Sigmoid colon (tissue), 7 donors: ENCODE measurements around the gene BCR. TPM values are rescaled to one million over a fixed set of nuclear protein-coding genes. Genes with fewer than 3 reads are reported as not detected.

Experiments used
- DNase-seq: peaks from one replicate; pipeline ENCODE4 v3.0.0-alpha.2; 2019
- H3K27ac ChIP-seq, 4 donors: fragments of 200-600 bp; sonication (generic); one replicate each; pipeline ENCODE4 v1.5.1; 2016 to 2019; ENCODE audit warnings: mild to moderate bottlenecking in 1 of 4
- H3K27me3 ChIP-seq, 3 donors: fragments of 200-600 bp; sonication (generic); one replicate each; pipeline ENCODE4 v1.5.1; 2019; ENCODE audit warnings: mild to moderate bottlenecking in 1 of 3
- H3K36me3 ChIP-seq, 4 donors: fragments of 200-600 bp; sonication (generic); one replicate each; pipeline ENCODE4 v1.5.1; 2016 to 2019
- H3K4me1 ChIP-seq, 4 donors: fragments of 200-600 bp; sonication (generic); one replicate each; pipeline ENCODE4 v1.5.1; 2017 to 2019
- H3K4me3 ChIP-seq, 4 donors: fragments of 200-600 bp; sonication (generic); one replicate each; pipeline ENCODE4 v1.5.1; 2017 to 2019; ENCODE audit warnings: mild to moderate bottlenecking in 2 of 4, moderate library complexity in 1 of 4
- H3K9me3 ChIP-seq, 4 donors: fragments of 200-600 bp in 3 of 4; sonication (generic) in 3 of 4; one replicate each; pipeline versions ENCODE4 v1.5.1 to v1.6.1; 2013 to 2019
- CTCF ChIP-seq, 4 experiments: fragments of 450-650 bp in 3 of 4; fragments of 200-600 bp in 1 of 4; IDR thresholded peaks; one replicate each; pipeline ENCODE4 v1.5.1; 2016 to 2019; ENCODE audit warnings: antibody characterized with exemption in 4 of 4, mild to moderate bottlenecking in 3 of 4, moderate library complexity in 2 of 4
- EP300 ChIP-seq, 4 donors: sonication (generic); formaldehyde crosslinking; IDR thresholded peaks; one replicate each; pipeline ENCODE4 v1.6.1; 2017; ENCODE audit warnings: antibody characterized with exemption in 4 of 4
- POLR2A ChIP-seq, 2 donors: fragments of 450-650 bp; IDR thresholded peaks; one replicate each; pipeline ENCODE4 v1.6.1; 2016; ENCODE audit warnings: antibody characterized with exemption in 2 of 2, mild to moderate bottlenecking in 2 of 2, moderate library complexity in 2 of 2
- POLR2AphosphoS5 ChIP-seq, 4 donors: sonication (generic); formaldehyde crosslinking; IDR thresholded peaks; one replicate each; pipeline ENCODE4 v1.6.1; 2017; ENCODE audit warnings: antibody characterized with exemption in 4 of 4
- WGBS, 2 donors: extraction: QIAGEN DNeasy Blood & Tissue Kit; methylation state at CpG; one replicate each; pipeline ENCODE4 v1.1.7; 2013; 5-methylcytosine and 5-hydroxymethylcytosine counted together
- intact Hi-C: fragments of 100-400 bp; cut with DNase I; formaldehyde crosslinking; loops from one replicate; pipeline ENCODE4 v1.15.1; 2023
- polyA plus RNA-seq, 3 donors: library from polyadenylated mRNA; stranded (reverse); fragments of 200-250 nt; gene quantifications; one replicate each; pipeline ENCODE4 v1.2.3, GENCODE V29; 2013
- total RNA-seq, 4 donors: library from RNA; depleted of rRNA; stranded (reverse); fragments of >200 nt; gene quantifications; one replicate each; pipeline ENCODE4 v1.1.0, GENCODE V29; 2016
- donor health status: healthy with polysubstance abuse.
- donor health status: Bipolar disorder and iron deficiency.
- donor health status: healthy.

The BCR gene
- total and polyA plus RNA-seq, 7 donors = 10.8 to 39.9 (median 17.5) TPM

GRCh38 chr22:23236026-23236425 lies 55.7 kb downstream of the BCR start:
- H3K9me3 ChIP-seq = no peaks in the 10 kb centered on the region
- no peak for TF ChIP-seq POLR2AphosphoS5 (IDR thresholded peaks at IDR 0.05)
- no peak for TF ChIP-seq POLR2A (IDR thresholded peaks at IDR 0.05)
- no peak for TF ChIP-seq CTCF (IDR thresholded peaks at IDR 0.05)
- no peak for TF ChIP-seq EP300 (IDR thresholded peaks at IDR 0.05)
- intact Hi-C loops = no loop called here
- H3K36me3 ChIP-seq = no peaks in the 10 kb centered on the region
- no peaks in the 10 kb centered on the region for H3K27me3 ChIP-seq
- peaks cover 0 to 60% (median 48%) of the 10 kb centered on the region in 4 donors for H3K4me1 ChIP-seq
- H3K27ac ChIP-seq = no peak overlapping the region
- WGBS, 2 donors = 95 to 97% methylated on average over 3 of the region's 3 CpGs
- H3K4me3 ChIP-seq = no peak overlapping the region
- no peak for DNase-seq

GRCh38 chr22:23236440-23237184 lies 56.3 kb downstream of the BCR start:
- H3K4me1 ChIP-seq = peaks cover 0 to 54% (median 44%) of the 10 kb centered on the region in 4 donors
- H3K36me3 ChIP-seq = no peaks in the 10 kb centered on the region
- no peaks in the 10 kb centered on the region for H3K27me3 ChIP-seq
- no peaks in the 10 kb centered on the region for H3K9me3 ChIP-seq
- H3K27ac ChIP-seq = peak overlapping the region in 3 of 4 donors; percentile 20 to 42 (median 23)
- TF ChIP-seq EP300 (IDR thresholded peaks at IDR 0.05) (no peak), CTCF (IDR thresholded peaks at IDR 0.05) (no peak), POLR2A (IDR thresholded peaks at IDR 0.05) (no peak), POLR2AphosphoS5 (IDR thresholded peaks at IDR 0.05) (no peak)
- H3K4me3 ChIP-seq = no peak overlapping the region
- 86 to 88% methylated on average over 14 of the region's 14 CpGs for WGBS, 2 donors
- intact Hi-C loops = no loop called here
- DNase-seq = no peak

GRCh38 chr22:23237201-23237798 lies 57.0 kb downstream of the BCR start:
- Histone ChIP-seq H3K27me3 (no peaks in the 10 kb centered on the region), H3K9me3 (no peaks in the 10 kb centered on the region), H3K36me3 (no peaks in the 10 kb centered on the region), H3K4me3 (no peak overlapping the region), H3K4me1 (peaks cover 0 to 48% (median 40%) of the 10 kb centered on the region in 4 donors), H3K27ac (peak overlapping the region in 2 of 4 donors; percentile 20 to 42)
- TF ChIP-seq CTCF (IDR thresholded peaks at IDR 0.05) (no peak), POLR2AphosphoS5 (IDR thresholded peaks at IDR 0.05) (peak in 3 of 4 donors; percentile 14 to 64 (median 58)), POLR2A (IDR thresholded peaks at IDR 0.05) (no peak)
- 54 to 69% methylated on average over 16 of the region's 16 CpGs for WGBS, 2 donors
- DNase-seq = peak; percentile 82
- intact Hi-C loops = no loop called here

- H3K4me1 ChIP-seq = peaks cover 0 to 45% (median 36%) of the 10 kb centered on the region in 4 donors
- 87 to 92% methylated on average over 10 of the region's 10 CpGs for WGBS, 2 donors
Measured at GRCh38 chr22:23237841-23238240, 57.5 kb downstream of the BCR start.

More at GRCh38 chr22:23237841-23238240, 57.5 kb downstream of the BCR start:
- TF ChIP-seq POLR2AphosphoS5 (IDR thresholded peaks at IDR 0.05) = no peak
- no peak for TF ChIP-seq POLR2A (IDR thresholded peaks at IDR 0.05)
- TF ChIP-seq CTCF (IDR thresholded peaks at IDR 0.05) = no peak
- TF ChIP-seq EP300 (IDR thresholded peaks at IDR 0.05) = no peak
- intact Hi-C loops = no loop called here
- DNase-seq = no peak
- H3K27me3 ChIP-seq = no peaks in the 10 kb centered on the region
- peak overlapping the region in 1 of 4 donors; percentile 20 for H3K27ac ChIP-seq
- no peak overlapping the region for H3K4me3 ChIP-seq
- no peaks in the 10 kb centered on the region for H3K9me3 ChIP-seq
- no peaks in the 10 kb centered on the region for H3K36me3 ChIP-seq
